HEK293 (cell line): ENCODE results near the gene PIGQ.

Experiments
- BCL11A ChIP-seq: fragments of 450-650 bp; formaldehyde crosslinking; IDR thresholded peaks from 2 replicates; pipeline ENCODE4 v1.5.1; 2016; ENCODE audit warnings: low read depth, missing biosample characterization, missing genetic modification characterization
- REST ChIP-seq: fragments of 450-650 bp; formaldehyde crosslinking; IDR thresholded peaks from 2 replicates; pipeline ENCODE4 v1.5.1; 2016; ENCODE audit warnings: missing biosample characterization, missing genetic modification characterization
- TCF7L2 ChIP-seq: IDR thresholded peaks from 2 replicates; pipeline ENCODE4 v1.6.1; 2011; ENCODE audit warnings: low read depth, mild to moderate bottlenecking, inconsistent platforms, low read length, moderate library complexity, borderline replicate concordance
- ZEB2 ChIP-seq: fragments of 450-650 bp; formaldehyde crosslinking; IDR thresholded peaks from 2 replicates; pipeline ENCODE4 v1.5.1; 2016; ENCODE audit warnings: missing biosample characterization, missing genetic modification characterization
- ZNF112 ChIP-seq: fragments of 450-650 bp; formaldehyde crosslinking; IDR thresholded peaks from 2 replicates; pipeline ENCODE4 v1.5.0; 2017; ENCODE audit warnings: missing biosample characterization, missing genetic modification characterization
- ZNF274 ChIP-seq, 2 experiments: fragments of 200-500 bp in 1 of 2; fragments of 450-650 bp in 1 of 2; sonication (Bioruptor generic) in 1 of 2; formaldehyde crosslinking in 1 of 2; IDR thresholded peaks; 2 replicates each; pipeline versions ENCODE4 v1.5.1 to v1.6.1; 2014 to 2016; ENCODE audit warnings: borderline replicate concordance in 1 of 2, inconsistent platforms in 1 of 2, low read length in 1 of 2, missing biosample characterization in 1 of 2, missing genetic modification characterization in 1 of 2
- ZNF280C ChIP-seq: fragments of 450-650 bp; formaldehyde crosslinking; IDR thresholded peaks from 2 replicates; pipeline ENCODE4 v1.5.1; 2016; ENCODE audit warnings: missing biosample characterization, missing genetic modification characterization
- ZNF311 ChIP-seq: fragments of 450-650 bp; formaldehyde crosslinking; IDR thresholded peaks from 2 replicates; pipeline ENCODE4 v1.5.1; 2017; ENCODE audit warnings: missing biosample characterization, missing genetic modification characterization, borderline replicate concordance
- ZNF548 ChIP-seq: fragments of 450-650 bp; formaldehyde crosslinking; IDR thresholded peaks from 2 replicates; pipeline ENCODE4 v1.5.1; 2016; ENCODE audit warnings: missing biosample characterization, missing genetic modification characterization
- ZNF571 ChIP-seq: fragments of 450-650 bp; formaldehyde crosslinking; IDR thresholded peaks from 2 replicates; pipeline ENCODE4 v1.5.0; 2017; ENCODE audit warnings: missing biosample characterization, missing genetic modification characterization
- ZNF768 ChIP-seq: fragments of 450-650 bp; formaldehyde crosslinking; IDR thresholded peaks from 2 replicates; pipeline ENCODE4 v1.5.1; 2018; ENCODE audit warnings: missing biosample characterization, mild to moderate bottlenecking, missing genetic modification characterization

GRCh38 chr16:598823-599739 lies 29.3 kb downstream of the PIGQ start:
- TF ChIP-seq BCL11A (tag by site-specific recombination) (no peak), ZNF112 (tag by site-specific recombination) (no peak), ZNF280C (tag by site-specific recombination) (no peak), ZEB2 (tag by site-specific recombination) (no peak), ZNF548 (tag by site-specific recombination) (no peak), ZNF274 (IDR thresholded peaks at IDR 0.05; ENCODE audit: low read length) (no peak), ZNF274 (tag by site-specific recombination; IDR thresholded peaks at IDR 0.05; ENCODE audit: borderline replicate concordance) (no peak), ZNF571 (tag by site-specific recombination) (no peak), ZNF311 (tag by site-specific recombination) (no peak), ZNF768 (tag by site-specific recombination) (no peak), REST (tag by site-specific recombination) (no peak), TCF7L2 (no peak)
